HepG2 (cell line): ENCODE data around the gene RAB3A. TPM values are rescaled to one million over a fixed set of nuclear protein-coding genes. Genes with fewer than 3 reads are reported as not detected.
A peak's percentile ranks its signal among the peaks of the same experiment; 100 is the strongest.

Experiments
- BORCS8-MEF2B ChIP-seq: sonication (generic); formaldehyde crosslinking; IDR thresholded peaks from 2 replicates; pipeline ENCODE4 v1.8.0; 2022; ENCODE audit warnings: mild to moderate bottlenecking, missing genetic modification reagents
- FOXA1 ChIP-seq, 2 experiments: fragments of 450-650 bp in 1 of 2; sonication (generic) in 1 of 2; formaldehyde crosslinking in 1 of 2; IDR thresholded peaks; 2 replicates each; pipeline versions ENCODE4 v1.4.0 to v1.6.1; 2016 to 2020; ENCODE audit warnings: missing genetic modification reagents in 1 of 2
- GPN1 ChIP-seq: sonication (generic); formaldehyde crosslinking; IDR thresholded peaks from 2 replicates; pipeline ENCODE4 v1.5.1; 2020; ENCODE audit warnings: missing genetic modification reagents, borderline replicate concordance
- IKZF1 ChIP-seq: fragments of 450-650 bp; IDR thresholded peaks from 2 replicates; pipeline ENCODE4 v1.7.1; 2016
- KAT7 ChIP-seq: IDR thresholded peaks from 2 replicates; pipeline ENCODE4 v1.6.1; 2018; ENCODE audit warnings: borderline replicate concordance, missing compliant biosample characterization
- MBNL3 ChIP-seq: fragments of 250-450 bp; sonication (Bioruptor Pico); conservative IDR thresholded peaks from 2 replicates; pipeline ENCODE4 v1.8.0; 2022; ENCODE audit warnings: mild to moderate bottlenecking, inconsistent platforms
- POLR2AphosphoS2 ChIP-seq: IDR thresholded peaks from 2 replicates; pipeline ENCODE4 v1.6.1; 2011; ENCODE audit warnings: low read depth, low read length, improper control_type of control experiment
- SIN3B ChIP-seq: fragments of 150-350 bp; IDR thresholded peaks from 2 replicates; pipeline ENCODE4 v1.6.1; 2014; ENCODE audit warnings: low read length
- TCF7 ChIP-seq: sonication (generic); IDR thresholded peaks from 2 replicates; pipeline ENCODE4 v1.6.1; 2016; ENCODE audit warnings: antibody characterized with exemption, low read depth
- ZFAT ChIP-seq: sonication (generic); formaldehyde crosslinking; conservative IDR thresholded peaks from 2 replicates; pipeline ENCODE4 v1.8.1; 2023; ENCODE audit warnings: missing genetic modification reagents, inconsistent platforms
- ZNF10 ChIP-seq: sonication (generic); formaldehyde crosslinking; IDR thresholded peaks from 2 replicates; pipeline ENCODE4 v1.4.0; 2020; ENCODE audit warnings: mild to moderate bottlenecking, low read depth, missing genetic modification reagents, borderline replicate concordance
- ZNF331 ChIP-seq: sonication (generic); formaldehyde crosslinking; IDR thresholded peaks from 2 replicates; pipeline ENCODE4 v1.4.0; 2020; ENCODE audit warnings: missing genetic modification reagents
- ZNF430 ChIP-seq: sonication (generic); formaldehyde crosslinking; IDR thresholded peaks from 2 replicates; pipeline ENCODE4 v1.9.0; 2021; ENCODE audit warnings: mild to moderate bottlenecking, missing genetic modification reagents
- ZNF564 ChIP-seq: sonication (generic); formaldehyde crosslinking; IDR thresholded peaks from 2 replicates; pipeline ENCODE4 v1.8.1; 2023; ENCODE audit warnings: mild to moderate bottlenecking, missing genetic modification reagents
- ZNF709 ChIP-seq: sonication (generic); formaldehyde crosslinking; IDR thresholded peaks from 2 replicates; pipeline ENCODE4 v1.5.0; 2020; ENCODE audit warnings: mild to moderate bottlenecking, missing genetic modification reagents
- ZNF777 ChIP-seq: sonication (generic); formaldehyde crosslinking; IDR thresholded peaks from 2 replicates; pipeline ENCODE4 v1.4.0; 2020; ENCODE audit warnings: missing genetic modification reagents
- polyA plus RNA-seq, 8 experiments: library from polyadenylated mRNA; depleted of rRNA in 3 of 8; stranded (reverse) in 7 of 8; unstranded in 1 of 8; fragments of >200 nt; fragmentation: Illumina TruSeq in 4 of 8; extraction: Trizol in 4 of 8; gene quantifications; 2 replicates each; pipeline versions ENCODE4 v1.2.1 to v1.2.3, GENCODE V29; 2011 to 2016; ENCODE audit warnings: low read depth in 4 of 8, missing spikeins in 1 of 8, mixed read lengths in 1 of 8; ENCODE audit not compliant: insufficient read depth in 1 of 8
- total RNA-seq, 5 experiments: library from RNA; depleted of rRNA; stranded (reverse); fragments of >200 nt; fragmentation: Illumina TruSeq; extraction: Trizol; gene quantifications; 2 replicates each; pipeline ENCODE4 v1.2.3, GENCODE V29; 2016; ENCODE audit warnings: low read depth in 1 of 5
- TF ChIP-seq, protein P1 (sequence below): sonication (generic); formaldehyde crosslinking; IDR thresholded peaks from 2 replicates; pipeline ENCODE4 v1.4.0; 2020; ENCODE audit warnings: mild to moderate bottlenecking, low read depth, missing genetic modification reagents
- TF ChIP-seq, protein P2 (sequence below): IDR thresholded peaks from 2 replicates; pipeline ENCODE4 v1.6.1; 2016; ENCODE audit warnings: low read depth, control low read depth

RAB3A gene
- total and polyA plus RNA-seq, 2 of the 13 experiments (the other 11 are each of a cell fraction or from before 2014, with no cell fraction given) = 0.58 to 0.98 TPM

DNA sequence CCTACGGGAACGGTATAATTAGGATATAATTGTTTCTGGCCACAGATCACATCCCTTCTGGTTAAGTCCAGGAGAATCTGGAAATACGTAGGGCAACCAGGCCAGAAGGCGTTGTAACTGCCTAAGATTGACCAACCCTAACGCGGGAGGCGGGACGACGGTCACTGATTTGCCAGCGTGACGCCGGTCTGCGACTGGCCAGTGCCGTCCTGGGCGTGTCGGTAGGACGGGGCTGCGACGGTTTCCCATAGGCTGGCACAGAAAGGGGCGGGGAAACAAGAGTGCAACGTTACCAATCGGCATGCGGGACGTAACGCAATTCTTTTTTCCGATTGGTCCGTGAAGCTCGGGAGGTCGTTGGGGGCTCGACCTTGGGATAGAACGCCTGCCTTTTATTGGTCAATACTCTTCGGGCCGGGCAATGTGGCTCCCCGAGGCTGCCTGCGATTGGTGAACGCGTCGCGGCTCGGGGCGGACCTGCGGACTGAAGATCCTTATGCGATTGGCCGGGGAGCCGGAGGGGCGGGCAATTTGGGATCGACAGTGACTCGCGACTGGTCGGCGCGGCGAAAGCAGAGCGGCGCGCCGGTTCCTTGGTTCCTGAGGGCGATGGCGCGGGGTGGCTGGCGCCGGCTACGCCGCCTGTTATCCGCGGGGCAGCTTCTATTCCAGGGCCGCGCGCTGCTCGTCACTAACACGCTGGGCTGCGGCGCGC lies 11.0 kb downstream of the RAB3A start, which contains the start of gene MPV17L2 (continued):
- TF ChIP-seq, protein P1, sequence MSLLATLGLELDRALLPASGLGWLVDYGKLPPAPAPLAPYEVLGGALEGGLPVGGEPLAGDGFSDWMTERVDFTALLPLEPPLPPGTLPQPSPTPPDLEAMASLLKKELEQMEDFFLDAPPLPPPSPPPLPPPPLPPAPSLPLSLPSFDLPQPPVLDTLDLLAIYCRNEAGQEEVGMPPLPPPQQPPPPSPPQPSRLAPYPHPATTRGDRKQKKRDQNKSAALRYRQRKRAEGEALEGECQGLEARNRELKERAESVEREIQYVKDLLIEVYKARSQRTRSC (CRISPR knock-in tag) = no peak
- no peak for TF ChIP-seq TCF7
- peak; percentile 37; the same call in 1 of the 2 replicates for TF ChIP-seq BORCS8-MEF2B (CRISPR knock-in tag)
- no peak for TF ChIP-seq SIN3B
- TF ChIP-seq FOXA1 (IDR thresholded peaks at IDR 0.05) = no peak
- 0 out of 2 replicates have a peak, but pooled peaks have one; percentile 2 for TF ChIP-seq FOXA1 (CRISPR knock-in tag; IDR thresholded peaks at IDR 0.05)
- no peak for TF ChIP-seq ZNF709 (CRISPR knock-in tag)
- no peak for TF ChIP-seq POLR2AphosphoS2
- TF ChIP-seq MBNL3 = no peak
- no peak for TF ChIP-seq ZNF10 (CRISPR knock-in tag)
- no peak for TF ChIP-seq ZFAT (CRISPR knock-in tag)
- TF ChIP-seq KAT7 (CRISPR knock-in tag) = no peak
- 0 out of 2 replicates have a peak, but pooled peaks have one; percentile 9 for TF ChIP-seq ZNF331 (CRISPR knock-in tag)
- TF ChIP-seq ZNF777 = peak; percentile 37; the same call in 1 of the 2 replicates
- TF ChIP-seq IKZF1 = no peak
- TF ChIP-seq GPN1 (CRISPR knock-in tag) = no peak
- TF ChIP-seq, protein P2, sequence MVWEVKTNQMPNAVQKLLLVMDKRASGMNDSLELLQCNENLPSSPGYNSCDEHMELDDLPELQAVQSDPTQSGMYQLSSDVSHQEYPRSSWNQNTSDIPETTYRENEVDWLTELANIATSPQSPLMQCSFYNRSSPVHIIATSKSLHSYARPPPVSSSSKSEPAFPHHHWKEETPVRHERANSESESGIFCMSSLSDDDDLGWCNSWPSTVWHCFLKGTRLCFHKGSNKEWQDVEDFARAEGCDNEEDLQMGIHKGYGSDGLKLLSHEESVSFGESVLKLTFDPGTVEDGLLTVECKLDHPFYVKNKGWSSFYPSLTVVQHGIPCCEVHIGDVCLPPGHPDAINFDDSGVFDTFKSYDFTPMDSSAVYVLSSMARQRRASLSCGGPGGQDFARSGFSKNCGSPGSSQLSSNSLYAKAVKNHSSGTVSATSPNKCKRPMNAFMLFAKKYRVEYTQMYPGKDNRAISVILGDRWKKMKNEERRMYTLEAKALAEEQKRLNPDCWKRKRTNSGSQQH (CRISPR knock-in tag) = no peak
- TF ChIP-seq ZNF564 = no peak
- TF ChIP-seq ZNF430 (CRISPR knock-in tag) = no peak
